HCT116 (cell line): ENCODE results near the gene TMEM109. TPM values are rescaled to one million over a fixed set of nuclear protein-coding genes. Genes with fewer than 3 reads are reported as not detected.

Experiments used
- ATAC-seq: fragments of 200-7000 bp; cut with Tn5 transposase; 2 replicates; pipeline ENCODE4 v1.9.1; 2020; ENCODE audit warnings: mild to moderate bottlenecking, moderate library complexity
- BruUV-seq: library from RNA; stranded (reverse); fragments of 400-500 nt; replicated peaks from 2 replicates; lab custom pipeline; 2021; lab: Mats Ljungman, UMichigan
- CTCF ChIA-PET: fragments of 300-600 bp; sonication (Branson Sonifier 250); formaldehyde crosslinking; loops from one replicate; lab custom pipeline; 2021; ENCODE audit warnings: antibody characterized with exemption; lab: Charles Lee
- POLR2A ChIA-PET: fragments of 300-600, 350-600 bp; sonication (Branson Sonifier 250); formaldehyde crosslinking; loops from one replicate; lab custom pipeline; 2021; ENCODE audit warnings: antibody characterized with exemption; lab: Charles Lee
- RAD21 ChIA-PET, 2 experiments: fragments of 300-600 bp; sonication (Branson Sonifier 250); formaldehyde crosslinking; loops; one replicate each; lab custom pipeline; 2023; ENCODE audit warnings: low total read pairs in 2 of 2; ENCODE audit not compliant: uncharacterized antibody in 2 of 2, unreplicated experiment in 2 of 2, low non-redundant PET in 1 of 2; lab: Charles Lee
- DNase-seq: peaks from one replicate; pipeline ENCODE4 v3.0.0-alpha.2; 2010; ENCODE audit warnings: low read depth, low spot score
- H2AFZ ChIP-seq: fragments of 200-600 bp; shearing (Covaris generic), sonication (generic); 2 replicates; pipeline ENCODE4 v1.6.1; 2017; ENCODE audit warnings: low read depth, mixed run types, mixed read lengths, antibody characterized with exemption, low read length; ENCODE audit not compliant: poor library complexity, severe bottlenecking
- H3K27ac ChIP-seq: 2 replicates; pipeline ENCODE4 v1.5.1; 2012; ENCODE audit warnings: low read depth, low read length
- H3K27me3 ChIP-seq: fragments of 200-600 bp; sonication (generic); 2 replicates; pipeline ENCODE4 v1.6.1; 2016; ENCODE audit warnings: mixed run types, low read length, mixed read lengths; ENCODE audit not compliant: insufficient read depth
- H3K36me3 ChIP-seq, 2 experiments: fragments of 200-500 bp in 1 of 2; fragments of 200-600 bp in 1 of 2; sonication (Bioruptor generic) in 1 of 2; sonication (generic) in 1 of 2; 2 replicates each; pipeline versions ENCODE4 v1.5.1 to v1.6.1; 2014 to 2016; ENCODE audit warnings: low read length in 2 of 2, inconsistent platforms in 1 of 2, mixed read lengths in 1 of 2, mixed run types in 1 of 2; ENCODE audit not compliant: insufficient read depth in 2 of 2, control insufficient read depth in 1 of 2
- H3K4me1 ChIP-seq, 2 experiments: fragments of 200-600 bp in 1 of 2; sonication (generic) in 1 of 2; 2 replicates each; pipeline versions ENCODE4 v1.5.1 to v1.6.1; 2012 to 2017; ENCODE audit warnings: low read length in 2 of 2, inconsistent platforms in 1 of 2, mild to moderate bottlenecking in 1 of 2, mixed read lengths in 1 of 2, mixed run types in 1 of 2, moderate library complexity in 1 of 2; ENCODE audit not compliant: insufficient read depth in 2 of 2, control insufficient read depth in 1 of 2
- H3K4me2 ChIP-seq: fragments of 200-600 bp; sonication (generic); 2 replicates; pipeline ENCODE4 v1.6.1; 2017; ENCODE audit warnings: mixed run types, low read length, mixed read lengths
- H3K4me3 ChIP-seq, 2 experiments: fragments of 200-600 bp in 1 of 2; sonication (generic) in 1 of 2; replicated peaks in 1 of 2; 2 replicates each; pipeline ENCODE4 v1.5.1; 2011 to 2016; ENCODE audit warnings: low read length in 2 of 2, control low read depth in 1 of 2, low read depth in 1 of 2, mild to moderate bottlenecking in 1 of 2, mixed read lengths in 1 of 2, mixed run types in 1 of 2
- H3K79me2 ChIP-seq: fragments of 200-600 bp; sonication (generic); 2 replicates; pipeline ENCODE4 v1.6.1; 2017; ENCODE audit warnings: mild to moderate bottlenecking, mixed run types, low read length, moderate library complexity, mixed read lengths; ENCODE audit not compliant: insufficient read depth
- H3K9ac ChIP-seq: fragments of 200-600 bp; sonication (generic); 2 replicates; pipeline ENCODE4 v1.6.1; 2016; ENCODE audit warnings: low read length, mixed read lengths
- H3K9me2 ChIP-seq: fragments of 200-600 bp; sonication (generic), shearing (Covaris generic); 2 replicates; pipeline ENCODE4 v1.6.1; 2017; ENCODE audit warnings: mixed run types, mild to moderate bottlenecking, moderate library complexity; ENCODE audit not compliant: insufficient read depth
- H3K9me3 ChIP-seq, 2 experiments: fragments of 200-500 bp in 1 of 2; fragments of 200-600 bp in 1 of 2; sonication (Bioruptor generic) in 1 of 2; sonication (generic) in 1 of 2; 2 replicates each; pipeline ENCODE4 v1.6.1; 2014 to 2017; ENCODE audit warnings: low read length in 2 of 2, mixed read lengths in 2 of 2, inconsistent platforms in 1 of 2, low read depth in 1 of 2, mild to moderate bottlenecking in 1 of 2, mixed run types in 1 of 2, moderate library complexity in 1 of 2; ENCODE audit not compliant: control insufficient read depth in 1 of 2, insufficient read depth in 1 of 2
- H4K20me1 ChIP-seq: fragments of 200-600 bp; sonication (generic), shearing (Covaris generic); 2 replicates; pipeline ENCODE4 v1.6.1; 2017; ENCODE audit warnings: mixed run types, mild to moderate bottlenecking, moderate library complexity; ENCODE audit not compliant: insufficient read depth
- ATF3 ChIP-seq: IDR thresholded peaks from 2 replicates; pipeline ENCODE4 v1.6.1; 2012
- CEBPB ChIP-seq: IDR thresholded peaks from 2 replicates; pipeline ENCODE4 v1.6.1; 2012; ENCODE audit warnings: low read depth
- CTCF ChIP-seq, 3 experiments: fragments of 200-600 bp in 1 of 3; sonication (generic) in 1 of 3; IDR thresholded peaks in 2 of 3; conservative IDR thresholded peaks in 1 of 3; 2 replicates each; pipeline ENCODE4 v1.5.1; 2012 to 2017; ENCODE audit warnings: low read depth in 2 of 3, low read length in 2 of 3, antibody characterized with exemption in 1 of 3, borderline replicate concordance in 1 of 3, control low read depth in 1 of 3, mild to moderate bottlenecking in 1 of 3, mixed read lengths in 1 of 3, mixed run types in 1 of 3, moderate library complexity in 1 of 3; ENCODE audit not compliant: insufficient read depth in 1 of 3
- EGR1 ChIP-seq: IDR thresholded peaks from 2 replicates; pipeline ENCODE4 v1.6.1; 2012; ENCODE audit warnings: low read depth
- ELF1 ChIP-seq: IDR thresholded peaks from 2 replicates; pipeline ENCODE4 v1.6.1; 2012; ENCODE audit warnings: low read depth, borderline replicate concordance
- EZH2 ChIP-seq: fragments of 200-600 bp; sonication (generic); IDR thresholded peaks from 2 replicates; pipeline ENCODE4 v1.6.1; 2017; ENCODE audit warnings: antibody characterized with exemption, mixed run types
- FOSL1 ChIP-seq: IDR thresholded peaks from 2 replicates; pipeline ENCODE4 v1.6.1; 2012; ENCODE audit warnings: low read depth
- JUND ChIP-seq: IDR thresholded peaks from 2 replicates; pipeline ENCODE4 v1.6.1; 2012
- MAX ChIP-seq: IDR thresholded peaks from 2 replicates; pipeline ENCODE4 v1.6.1; 2012
- POLR2A ChIP-seq: IDR thresholded peaks from 2 replicates; pipeline ENCODE4 v1.7.0; 2011; ENCODE audit warnings: borderline replicate concordance; ENCODE audit not compliant: insufficient read depth, insufficient read length; ENCODE audit errors: extremely low read depth
- POLR2AphosphoS5 ChIP-seq: IDR thresholded peaks from 2 replicates; pipeline ENCODE4 v1.6.1; 2011; ENCODE audit warnings: mild to moderate bottlenecking, low read depth, low read length, moderate library complexity
- REST ChIP-seq: IDR thresholded peaks from 2 replicates; pipeline ENCODE4 v1.6.1; 2012; ENCODE audit warnings: low read depth
- SIN3A ChIP-seq: IDR thresholded peaks from 2 replicates; pipeline ENCODE4 v1.6.1; 2012; ENCODE audit warnings: low read depth
- SP1 ChIP-seq: IDR thresholded peaks from 2 replicates; pipeline ENCODE4 v1.6.1; 2012; ENCODE audit warnings: low read depth
- SRF ChIP-seq: IDR thresholded peaks from 2 replicates; pipeline ENCODE4 v1.6.1; 2012; ENCODE audit warnings: low read depth
- TCF7L2 ChIP-seq: IDR thresholded peaks from 2 replicates; pipeline ENCODE4 v1.7.0; 2011; ENCODE audit warnings: borderline replicate concordance, inconsistent platforms; ENCODE audit not compliant: insufficient read depth, insufficient read length; ENCODE audit errors: extremely low read depth
- YY1 ChIP-seq: IDR thresholded peaks from 2 replicates; pipeline ENCODE4 v1.6.1; 2011; ENCODE audit warnings: low read length, low read depth, moderate library complexity, mild to moderate bottlenecking; ENCODE audit not compliant: insufficient replicate concordance; ENCODE audit errors: extremely low read depth
- ZFX ChIP-seq: fragments of 450-650 bp; IDR thresholded peaks from 2 replicates; pipeline ENCODE4 v1.6.1; 2017
- intact Hi-C: fragments of 100-400 bp; cut with micrococcal nuclease; formaldehyde crosslinking; loops from 2 replicates; pipeline ENCODE4 v1.10.0; 2022
- total RNA-seq: library from RNA; stranded (reverse); gene quantifications from one replicate; pipeline ENCODE4 v1.2.1, GENCODE V29; 2021; ENCODE audit not compliant: unreplicated experiment

TMEM109 gene
- total RNA-seq, 1 experiment from 2014 or later = 44.4 TPM

GRCh38 chr11:60872124-60872960 lies 41.6 kb upstream of the TMEM109 start (continued):
- TF ChIP-seq CTCF (IDR thresholded peaks at IDR 0.05 in 2 of 3, conservative IDR thresholded peaks at IDR 0.05 in 1 of 3; ENCODE audit: borderline replicate concordance in 1 of 3, insufficient read depth in 1 of 3, low read depth in 2 of 3, low read length in 2 of 3) = no peak
- no peak for TF ChIP-seq JUND
- no peak for TF ChIP-seq POLR2AphosphoS5
- no peak for TF ChIP-seq SIN3A
- TF ChIP-seq, all 23 proteins: peak for 0

- Histone ChIP-seq H3K79me2 (no peaks in the 10 kb centered on the region), H3K9ac (no peak overlapping the region), H3K9me2 (no peaks in the 10 kb centered on the region), H3K27me3 (no peaks in the 10 kb centered on the region), H3K4me2 (no peak overlapping the region), H2AFZ (no peak overlapping the region), H3K27ac (no peak overlapping the region), H3K4me3 (no peak overlapping the region), H3K36me3 (peaks cover 0 to 2% of the 10 kb centered on the region in 2 experiments; a peak in 1 of 4 replicates), H4K20me1 (no peaks in the 10 kb centered on the region), H3K4me1 (peaks cover 0 to 4% of the 10 kb centered on the region in 2 experiments; a peak in 2 of 4 replicates), H3K9me3 (no peaks in the 10 kb centered on the region)
- RAD21 ChIA-PET = no interaction called here
- BruUV-seq = no TSS peak
- ATAC-seq (no peak), DNase-seq (no peak)
- CTCF ChIA-PET = interaction anchor here (2.3 kb wide), 1 partner anchor 26 kb away, joined by 5 read pairs; no protein-coding TSS in a partner anchor
- POLR2A ChIA-PET = no interaction called here
- TF ChIP-seq FOSL1 (no peak), CEBPB (no peak), SRF (no peak), POLR2A (no peak), POLR2AphosphoS5 (no peak), MAX (no peak), SP1 (no peak), ELF1 (no peak), EZH2 (no peak), ATF3 (no peak), YY1 (no peak), ZFX (no peak), TCF7L2 (no peak), EGR1 (no peak), REST (no peak)
- intact Hi-C loops = no loop called here
Observed at GRCh38 chr11:60872961-60873524, 40.9 kb upstream of the TMEM109 start.
